ENCODE data around the gene SPATA1. TPM values are rescaled to one million over a fixed set of nuclear protein-coding genes. Genes with fewer than 3 reads are reported as not detected.
A peak's percentile ranks its signal among the peaks of the same experiment; 100 is the strongest.

SPATA1 gene, protein sequence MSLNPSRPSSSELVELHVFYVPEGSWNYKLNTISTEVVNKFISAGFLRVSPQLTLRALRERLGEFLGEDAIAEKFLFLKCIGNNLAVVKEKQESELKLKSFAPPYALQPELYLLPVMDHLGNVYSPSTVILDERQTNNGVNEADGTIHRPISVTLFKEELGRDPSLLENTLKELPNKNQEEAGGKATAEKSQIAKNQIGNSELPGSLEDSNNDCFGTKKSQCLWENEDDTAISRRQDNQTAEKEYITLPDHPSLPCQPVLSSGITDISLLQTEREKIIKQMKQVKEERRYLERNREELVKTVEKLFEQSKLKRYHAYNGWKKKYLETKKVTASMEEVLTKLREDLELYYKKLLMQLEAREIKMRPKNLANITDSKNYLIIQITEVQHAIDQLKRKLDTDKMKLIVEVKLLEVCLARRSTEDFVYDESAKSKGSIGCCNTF
- total RNA-seq (1 to 10 TPM in 4 of 5 donors, under 1 TPM in 1; 0.25 to 3.5 (median 2.3) TPM), total RNA-seq (0.16 to 3.9 (median 1.0) reads per million in 29 experiments)
- total RNA-seq (2013), result 2.4 TPM

DNA sequence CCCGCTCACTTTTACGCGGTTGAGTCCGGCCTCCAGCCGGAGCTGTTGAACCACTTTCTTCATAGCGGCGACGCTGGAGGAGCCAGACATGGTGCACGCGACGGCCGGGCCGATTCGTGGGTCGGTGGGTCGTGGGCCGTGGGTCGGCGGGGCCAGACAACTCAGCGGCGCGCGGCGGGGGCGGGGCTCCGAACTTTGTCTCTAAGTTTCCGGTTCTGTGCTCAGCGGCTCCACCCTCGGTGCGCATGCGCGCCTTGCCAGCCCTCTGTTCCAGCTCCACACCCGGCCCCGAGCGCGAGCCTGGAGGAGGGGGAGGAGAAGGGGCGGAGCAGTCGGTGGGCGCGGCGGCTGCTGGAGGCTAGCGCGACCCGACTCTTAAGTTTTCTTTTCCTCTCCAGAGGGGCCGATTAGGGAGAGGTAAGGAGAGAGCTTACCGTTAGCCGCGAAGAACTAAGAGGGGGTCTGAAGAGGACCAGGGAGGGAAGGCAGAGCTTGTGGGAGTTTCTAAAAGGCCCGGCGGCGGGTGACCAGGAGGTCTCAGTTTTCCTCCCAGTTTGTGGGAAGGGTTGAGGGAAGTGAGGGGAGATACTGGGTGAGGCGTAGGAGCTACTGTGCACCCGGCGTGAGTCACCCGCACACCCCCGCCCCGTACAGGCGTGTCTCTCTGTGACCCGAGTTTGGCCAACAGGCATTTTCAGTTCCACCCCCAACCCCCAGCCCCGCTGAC lies at the start of gene SPATA1, which contains the start of gene GNG5:
TSS of gene SPATA1 (plus strand) at position 385 of the 727 bp plus-strand sequence. CDS start 9,974 bp downstream, outside the sequence.
TSS of gene GNG5 (minus strand) at position 580 of the 727 bp plus-strand sequence. CDS start at position 90, 490 bp downstream.
- peak; percentile 91 to 94 (median 91) for ATAC-seq (replicated peaks in 1 of 4)

DNA sequence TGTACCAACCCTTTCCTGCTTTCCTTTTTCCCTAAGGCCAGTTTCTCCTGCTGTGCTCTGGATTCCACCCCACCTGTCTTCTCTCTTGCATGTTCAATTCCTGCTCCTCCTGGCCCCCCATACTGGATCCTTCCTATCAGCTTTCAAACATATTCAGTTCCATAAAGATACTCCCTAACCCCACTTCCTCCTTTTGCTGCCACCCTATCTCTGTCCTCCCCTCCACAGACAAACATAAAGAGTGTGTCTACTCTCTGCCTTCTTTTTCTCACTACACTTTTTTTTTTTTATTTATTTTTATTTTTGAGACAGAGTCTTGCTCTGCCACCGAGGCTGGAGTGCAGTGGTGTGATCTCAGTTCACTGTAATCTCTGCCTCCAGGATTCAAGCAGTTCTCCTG lies 44.1 kb upstream of the SPATA1 start:
- no peaks in the 10 kb centered on the region for H3K36me3 Mint-ChIP-seq
- peaks cover 22 to 41% of the 10 kb centered on the region in 2 donors for H3K27me3 Mint-ChIP-seq
- H3K4me3 ChIP-seq (ENCODE audit: control insufficient read depth in 1 of 2, extremely low read depth in 1 of 2, low read length in 1 of 2), result no peak overlapping the region
- H3K4me3 Mint-ChIP-seq, result no peak overlapping the region
- WGBS (ENCODE audit: insufficient coverage), result 80% methylated on average over 1 of the region's 1 CpG
- no peak overlapping the region for H3K27ac ChIP-seq (ENCODE audit: low read length)
- H3K36me3 ChIP-seq (ENCODE audit: control insufficient read depth in 2 of 2, extremely low read depth in 1 of 2, insufficient read depth in 1 of 2, low read length in 1 of 2), result no peaks in the 10 kb centered on the region
- ATAC-seq (replicated peaks in 1 of 4) (no peak), DNase-seq (no peak)
- H3K27me3 ChIP-seq (replicated peaks in 1 of 2; ENCODE audit: control insufficient read depth in 2 of 2, extremely low read depth in 1 of 2, insufficient read depth in 2 of 2, low read length in 1 of 2), result peaks cover 0 to 11% of the 10 kb centered on the region in 2 experiments
- no peaks in the 10 kb centered on the region for H3K4me1 ChIP-seq (ENCODE audit: control insufficient read depth in 1 of 2, extremely low read depth in 1 of 2, insufficient read depth in 2 of 2, low read length in 2 of 2)
- ChIA-PET POLR2A (interaction anchor here in 1 of 2 donors (0.6 kb wide), 1 partner anchor 83 kb away, joined by 4 read pairs; no protein-coding TSS in a partner anchor), CTCF (interaction anchor here in 1 of 2 donors (0.6 kb wide), 1 partner anchor 299 kb away, joined by 3 read pairs; no protein-coding TSS in a partner anchor)
- H3K9me3 Mint-ChIP-seq, result no peaks in the 10 kb centered on the region
- no peaks in the 10 kb centered on the region for H3K9me3 ChIP-seq
- H3K4me1 Mint-ChIP-seq, result no peaks in the 10 kb centered on the region
- no peak overlapping the region for H3K27ac Mint-ChIP-seq

More for the DNA sequence above, at the start of gene SPATA1, which contains the start of gene GNG5:
- POLR2A ChIA-PET, result interaction anchor here (0.5 to 1.2 kb wide), 10 partner anchors 26 to 770 kb away, joined by 3 to 12 read pairs (median 3); partner anchors contain the start of genes BCL10 (in 1 of the 2) and CTBS (in 1 of the 2)
- H3K27me3 Mint-ChIP-seq, result no peaks in the 10 kb centered on the region
- Histone ChIP-seq H3K27me3 (replicated peaks in 1 of 2; ENCODE audit: control insufficient read depth in 2 of 2, extremely low read depth in 1 of 2, insufficient read depth in 2 of 2, low read length in 1 of 2) (no peaks in the 10 kb centered on the region), H3K36me3 (ENCODE audit: control insufficient read depth in 2 of 2, extremely low read depth in 1 of 2, insufficient read depth in 1 of 2, low read length in 1 of 2) (no peaks in the 10 kb centered on the region), H3K4me1 (ENCODE audit: control insufficient read depth in 1 of 2, extremely low read depth in 1 of 2, insufficient read depth in 2 of 2, low read length in 2 of 2) (peaks cover 9 to 27% of the 10 kb centered on the region in 2 experiments), H3K4me3 (ENCODE audit: control insufficient read depth in 1 of 2, extremely low read depth in 1 of 2, low read length in 1 of 2) (peak within 1 kb of the TSS; percentile 81 to 88), H3K27ac (ENCODE audit: low read length) (peak within 1 kb of the TSS; percentile 83), H3K9me3 (no peaks in the 10 kb centered on the region)
- peak; percentile 91 to 99 (median 96) for DNase-seq
- WGBS (ENCODE audit: insufficient coverage), result 1% methylated on average over 36 of the region's 60 CpGs
- peak within 1 kb of the TSS; percentile 94 to 97 for H3K27ac Mint-ChIP-seq
- peak within 1 kb of the TSS; percentile 98 to 100 (median 98) for H3K4me3 Mint-ChIP-seq
- CTCF ChIA-PET, result interaction anchor here (0.5 to 2.0 kb wide), 14 partner anchors 10 to 530 kb away, joined by 3 to 11 read pairs (median 6); partner anchors contain the start of genes PRKACB (in 2 of the 2) and CTBS (in 1 of the 2)
- peaks cover 0 to 5% (median 2%) of the 10 kb centered on the region in 3 donors for H3K9me3 Mint-ChIP-seq
- peaks cover 16% of the 10 kb centered on the region for H3K36me3 Mint-ChIP-seq
- peaks cover 42 to 53% (median 46%) of the 10 kb centered on the region in 3 donors for H3K4me1 Mint-ChIP-seq

DNA sequence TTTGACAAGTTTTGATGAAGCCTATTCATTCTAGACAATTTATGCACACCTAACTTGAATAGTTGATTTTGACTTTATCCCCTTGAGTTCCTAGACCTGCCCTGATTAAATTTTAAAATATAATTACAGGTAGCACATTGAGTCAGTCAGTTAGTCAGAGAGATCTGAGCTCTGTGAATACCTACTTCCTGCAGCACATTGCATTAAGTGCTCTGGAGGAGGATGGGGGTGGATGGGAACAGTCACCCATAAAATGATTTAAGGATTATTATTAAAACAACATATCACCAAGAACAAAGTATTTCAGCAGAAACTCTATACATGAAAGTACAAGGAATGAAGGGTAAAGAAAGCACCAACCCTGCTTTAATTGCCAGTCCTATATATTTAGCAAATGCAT lies 38.9 kb upstream of the SPATA1 start:
- DNase-seq, result no peak
- peaks cover 0 to 7% of the 10 kb centered on the region in 2 experiments for H3K27me3 ChIP-seq (replicated peaks in 1 of 2; ENCODE audit: control insufficient read depth in 2 of 2, extremely low read depth in 1 of 2, insufficient read depth in 2 of 2, low read length in 1 of 2)

DNA sequence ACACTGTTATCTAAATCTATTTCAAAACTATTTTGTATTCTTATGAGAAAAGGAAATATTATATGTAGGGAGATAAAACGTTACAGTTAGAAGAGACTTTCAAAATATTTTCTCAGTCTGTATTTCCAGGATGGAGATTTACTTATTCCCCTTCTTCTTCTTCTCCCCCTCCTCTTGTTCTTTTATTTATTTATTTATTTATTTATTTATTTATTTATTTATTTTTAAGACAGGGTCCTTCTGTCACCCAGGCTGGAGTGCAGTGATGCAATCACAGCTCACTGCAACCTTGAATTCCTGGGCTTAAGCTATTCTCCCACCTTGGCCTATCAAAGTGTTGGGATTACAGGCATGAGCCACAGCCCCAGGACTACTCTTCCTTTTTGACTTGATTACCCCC lies 30.0 kb upstream of the SPATA1 start:
- Mint-ChIP-seq H3K27me3 (peaks cover 37 to 52% of the 10 kb centered on the region in 2 donors), H3K4me1 (peaks cover 19 to 25% (median 21%) of the 10 kb centered on the region in 3 donors)
- POLR2A ChIA-PET, result no interaction called here

More for the DNA sequence above, 38.9 kb upstream of the SPATA1 start:
- H3K4me3 Mint-ChIP-seq, result no peak overlapping the region
- ATAC-seq (replicated peaks in 1 of 4), result no peak
- no peaks in the 10 kb centered on the region for H3K9me3 Mint-ChIP-seq
- ChIA-PET CTCF (interaction anchor here in 1 of 2 donors (1.1 kb wide), 1 partner anchor 15 kb away, joined by 3 read pairs; no protein-coding TSS in a partner anchor), POLR2A (no interaction called here)
- no peaks in the 10 kb centered on the region for H3K36me3 ChIP-seq (ENCODE audit: control insufficient read depth in 2 of 2, extremely low read depth in 1 of 2, insufficient read depth in 1 of 2, low read length in 1 of 2)
- H3K36me3 Mint-ChIP-seq, result no peaks in the 10 kb centered on the region
- H3K4me3 ChIP-seq (ENCODE audit: control insufficient read depth in 1 of 2, extremely low read depth in 1 of 2, low read length in 1 of 2), result no peak overlapping the region
- no peak overlapping the region for H3K27ac ChIP-seq (ENCODE audit: low read length)
- no peaks in the 10 kb centered on the region for H3K4me1 ChIP-seq (ENCODE audit: control insufficient read depth in 1 of 2, extremely low read depth in 1 of 2, insufficient read depth in 2 of 2, low read length in 2 of 2)
- peaks cover 54 to 56% of the 10 kb centered on the region in 2 donors for H3K27me3 Mint-ChIP-seq
- H3K4me1 Mint-ChIP-seq, result no peaks in the 10 kb centered on the region
- no peaks in the 10 kb centered on the region for H3K9me3 ChIP-seq
- H3K27ac Mint-ChIP-seq, result no peak overlapping the region

DNA sequence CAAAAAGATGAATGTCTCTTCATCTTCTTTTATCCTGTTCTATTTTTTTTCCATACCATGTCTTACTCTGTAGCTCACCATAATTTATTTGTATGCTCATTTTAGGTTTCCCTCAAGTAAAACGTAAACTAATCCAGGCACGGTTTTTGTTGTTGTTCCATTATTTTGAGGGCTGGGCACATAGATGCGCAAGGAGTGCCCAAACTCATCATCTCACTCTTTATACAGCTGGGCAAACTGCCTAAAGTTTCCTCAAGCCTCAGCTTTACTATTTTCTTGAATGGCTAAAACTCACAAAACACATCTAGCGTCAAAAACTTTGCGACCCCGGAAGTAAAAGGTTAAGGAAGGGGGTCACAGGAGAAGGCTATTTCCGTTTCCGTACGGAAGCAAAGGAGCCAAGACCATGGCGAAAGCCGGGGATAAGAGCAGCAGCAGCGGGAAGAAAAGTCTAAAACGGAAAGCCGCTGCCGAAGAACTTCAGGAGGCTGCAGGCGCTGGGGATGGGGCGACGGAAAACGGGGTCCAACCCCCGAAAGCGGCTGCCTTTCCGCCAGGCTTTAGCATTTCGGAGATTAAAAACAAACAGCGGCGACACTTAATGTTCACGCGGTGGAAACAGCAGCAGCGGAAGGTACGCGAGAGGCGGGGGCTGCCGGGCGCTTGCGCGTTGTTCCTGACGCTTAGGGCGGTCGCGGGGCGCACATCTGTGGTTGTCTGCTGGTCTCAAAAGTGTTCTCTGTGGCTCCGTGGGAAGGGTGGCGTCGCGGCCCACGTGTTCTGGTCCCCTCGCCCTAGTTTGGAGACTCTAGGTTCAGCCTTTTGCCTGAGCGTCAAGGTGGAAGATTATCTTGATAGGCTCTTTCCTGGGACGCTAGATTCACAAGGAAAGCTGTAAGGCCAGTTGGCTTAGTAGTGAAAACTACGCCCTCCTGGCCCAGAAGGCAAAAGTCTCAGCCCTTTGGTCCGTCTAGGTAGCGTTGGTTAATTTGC lies 27.0 kb upstream of the SPATA1 start, which contains the start of gene RPF1:
TSS of gene RPF1 (plus strand) at position 391 of the 993 bp plus-strand sequence. CDS start at position 407, 16 bp downstream.
- Histone ChIP-seq H3K27me3 (replicated peaks in 1 of 2; ENCODE audit: control insufficient read depth in 2 of 2, extremely low read depth in 1 of 2, insufficient read depth in 2 of 2, low read length in 1 of 2) (peaks cover 0 to 10% of the 10 kb centered on the region in 2 experiments), H3K27ac (ENCODE audit: low read length) (peak within 1 kb of the TSS; percentile 79), H3K4me1 (ENCODE audit: control insufficient read depth in 1 of 2, extremely low read depth in 1 of 2, insufficient read depth in 2 of 2, low read length in 2 of 2) (peaks cover 16 to 18% of the 10 kb centered on the region in 2 experiments), H3K36me3 (ENCODE audit: control insufficient read depth in 2 of 2, extremely low read depth in 1 of 2, insufficient read depth in 1 of 2, low read length in 1 of 2) (peaks cover 0 to 14% of the 10 kb centered on the region in 2 donors), H3K9me3 (no peaks in the 10 kb centered on the region), H3K4me3 (ENCODE audit: control insufficient read depth in 1 of 2, extremely low read depth in 1 of 2, low read length in 1 of 2) (peak within 1 kb of the TSS; percentile 74 to 79)
- peak within 1 kb of the TSS; percentile 98 to 99 for H3K27ac Mint-ChIP-seq
- ChIA-PET CTCF (interaction anchor here (0.6 to 1.4 kb wide), 13 partner anchors 16 to 466 kb away, joined by 3 to 4 read pairs (median 3); partner anchors contain the start of genes CTBS (in 1 of the 2) and PRKACB (in 1 of the 2)), POLR2A (interaction anchor here (0.6 to 1.9 kb wide), 15 partner anchors 9 to 797 kb away, joined by 3 to 9 read pairs (median 4); partner anchors contain the start of genes CTBS (in 2 of the 2), BCL10 (in 1 of the 2), GNG5 (in 1 of the 2) and PRKACB (in 1 of the 2))
- peaks cover 4 to 15% (median 5%) of the 10 kb centered on the region in 3 donors for H3K9me3 Mint-ChIP-seq
- DNase-seq (peak; percentile 61 to 89 (median 79)), ATAC-seq (replicated peaks in 1 of 4) (peak; percentile 96 to 98 (median 96))
- under 1% methylated on average over 45 of the region's 51 CpGs for WGBS (ENCODE audit: insufficient coverage)
- H3K36me3 Mint-ChIP-seq, result peaks cover 37% of the 10 kb centered on the region
- H3K4me3 Mint-ChIP-seq, result peak within 1 kb of the TSS; percentile 95 to 98 (median 96)
- peaks cover 18 to 30% of the 10 kb centered on the region in 2 donors for H3K27me3 Mint-ChIP-seq
- peaks cover 46 to 48% (median 47%) of the 10 kb centered on the region in 3 donors for H3K4me1 Mint-ChIP-seq

More for the DNA sequence above, 30.0 kb upstream of the SPATA1 start:
- ATAC-seq (replicated peaks in 1 of 4), result no peak
- WGBS (ENCODE audit: insufficient coverage), result no CpG with 5 or more reads among the region's 1 CpG
- peaks cover 0 to 16% of the 10 kb centered on the region in 2 experiments for H3K27me3 ChIP-seq (replicated peaks in 1 of 2; ENCODE audit: control insufficient read depth in 2 of 2, extremely low read depth in 1 of 2, insufficient read depth in 2 of 2, low read length in 1 of 2)
- H3K4me3 ChIP-seq (ENCODE audit: control insufficient read depth in 1 of 2, extremely low read depth in 1 of 2, low read length in 1 of 2), result no peak overlapping the region
- H3K9me3 ChIP-seq, result no peaks in the 10 kb centered on the region
- peaks cover 11 to 15% of the 10 kb centered on the region in 2 experiments for H3K4me1 ChIP-seq (ENCODE audit: control insufficient read depth in 1 of 2, extremely low read depth in 1 of 2, insufficient read depth in 2 of 2, low read length in 2 of 2)
- H3K36me3 ChIP-seq (ENCODE audit: control insufficient read depth in 2 of 2, extremely low read depth in 1 of 2, insufficient read depth in 1 of 2, low read length in 1 of 2), result peaks cover 0 to 1% of the 10 kb centered on the region in 2 donors
- H3K9me3 Mint-ChIP-seq, result peaks cover 4 to 15% (median 5%) of the 10 kb centered on the region in 3 donors
- H3K27ac Mint-ChIP-seq, result no peak overlapping the region
- H3K4me3 Mint-ChIP-seq, result no peak overlapping the region
- CTCF ChIA-PET, result no interaction called here
- no peak overlapping the region for H3K27ac ChIP-seq (ENCODE audit: low read length)
- DNase-seq, result no peak
- H3K36me3 Mint-ChIP-seq, result peaks cover 13% of the 10 kb centered on the region

All from T-cell (primary cell).